ENCODE results near the gene PTPRH. TPM values are rescaled to one million over a fixed set of nuclear protein-coding genes. Genes with fewer than 3 reads are reported as not detected.
A peak's percentile ranks its signal among the peaks of the same experiment; 100 is the strongest.

PTPRH gene, protein sequence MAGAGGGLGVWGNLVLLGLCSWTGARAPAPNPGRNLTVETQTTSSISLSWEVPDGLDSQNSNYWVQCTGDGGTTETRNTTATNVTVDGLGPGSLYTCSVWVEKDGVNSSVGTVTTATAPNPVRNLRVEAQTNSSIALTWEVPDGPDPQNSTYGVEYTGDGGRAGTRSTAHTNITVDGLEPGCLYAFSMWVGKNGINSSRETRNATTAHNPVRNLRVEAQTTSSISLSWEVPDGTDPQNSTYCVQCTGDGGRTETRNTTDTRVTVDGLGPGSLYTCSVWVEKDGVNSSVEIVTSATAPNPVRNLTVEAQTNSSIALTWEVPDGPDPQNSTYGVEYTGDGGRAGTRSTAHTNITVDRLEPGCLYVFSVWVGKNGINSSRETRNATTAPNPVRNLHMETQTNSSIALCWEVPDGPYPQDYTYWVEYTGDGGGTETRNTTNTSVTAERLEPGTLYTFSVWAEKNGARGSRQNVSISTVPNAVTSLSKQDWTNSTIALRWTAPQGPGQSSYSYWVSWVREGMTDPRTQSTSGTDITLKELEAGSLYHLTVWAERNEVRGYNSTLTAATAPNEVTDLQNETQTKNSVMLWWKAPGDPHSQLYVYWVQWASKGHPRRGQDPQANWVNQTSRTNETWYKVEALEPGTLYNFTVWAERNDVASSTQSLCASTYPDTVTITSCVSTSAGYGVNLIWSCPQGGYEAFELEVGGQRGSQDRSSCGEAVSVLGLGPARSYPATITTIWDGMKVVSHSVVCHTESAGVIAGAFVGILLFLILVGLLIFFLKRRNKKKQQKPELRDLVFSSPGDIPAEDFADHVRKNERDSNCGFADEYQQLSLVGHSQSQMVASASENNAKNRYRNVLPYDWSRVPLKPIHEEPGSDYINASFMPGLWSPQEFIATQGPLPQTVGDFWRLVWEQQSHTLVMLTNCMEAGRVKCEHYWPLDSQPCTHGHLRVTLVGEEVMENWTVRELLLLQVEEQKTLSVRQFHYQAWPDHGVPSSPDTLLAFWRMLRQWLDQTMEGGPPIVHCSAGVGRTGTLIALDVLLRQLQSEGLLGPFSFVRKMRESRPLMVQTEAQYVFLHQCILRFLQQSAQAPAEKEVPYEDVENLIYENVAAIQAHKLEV
- total RNA-seq (2021; ENCODE audit: unreplicated experiment) (15.9 TPM), Bru-seq, nascent RNA (percentile 60 among the genes with signal in this experiment), BruChase-seq, experiment 1, labeled RNA remaining after a 6-hour chase (percentile 68 among the genes with signal in this experiment), BruChase-seq, experiment 2, labeled RNA remaining after a 2-hour chase (percentile 58 among the genes with signal in this experiment)
- 25.5 and 27.0 TPM in 2 replicates for polyA plus RNA-seq (2012)
- long read RNA-seq, partial matches to known transcripts: 8 of 14 reads
- long read RNA-seq, other reads (novel, unspliced or antisense): 6 of 14 reads

DNA sequence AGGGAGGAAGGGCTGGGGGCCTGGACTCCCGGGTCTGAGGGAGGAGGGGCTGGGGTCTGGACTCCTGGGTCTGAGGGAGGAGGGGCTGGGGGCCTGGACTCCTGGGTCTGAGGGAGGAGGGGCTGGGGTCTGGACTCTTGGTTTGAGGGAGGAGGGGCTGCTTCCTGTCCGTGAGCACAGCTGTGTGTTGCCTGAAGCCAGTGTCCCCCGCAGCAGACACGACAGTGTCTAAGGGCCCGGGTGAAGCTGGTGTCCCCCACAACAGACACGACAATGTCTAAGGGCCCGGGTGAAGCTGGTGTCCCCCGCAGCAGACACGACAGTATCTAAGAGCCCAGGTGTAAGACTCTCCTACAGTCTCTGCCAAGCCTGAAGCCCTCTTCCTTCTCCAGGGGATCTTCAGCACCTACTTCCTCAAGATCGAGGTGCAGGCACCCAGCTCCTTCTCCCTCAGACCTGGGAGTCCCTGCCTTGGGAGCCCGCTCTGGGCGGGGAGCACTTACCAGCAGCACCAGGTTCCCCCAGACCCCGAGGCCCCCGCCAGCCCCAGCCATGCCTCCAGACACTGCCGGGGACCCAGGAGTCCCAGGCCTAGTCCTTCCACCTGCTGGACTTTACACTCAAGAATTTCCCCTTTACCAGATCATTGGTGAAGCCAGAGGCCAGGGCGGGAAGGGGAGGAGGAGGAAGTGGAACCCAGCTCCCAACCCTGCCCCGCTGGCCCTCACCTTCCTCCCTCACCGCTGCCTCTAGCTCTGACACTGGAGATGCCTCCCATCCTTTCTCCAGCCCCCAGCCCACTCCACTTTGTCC, at the start of gene PTPRH:
TSS of gene PTPRH (minus strand) at position 622 of the 813 bp plus-strand sequence. CDS start at position 554, 68 bp downstream.
- H3K4me1 ChIP-seq (ENCODE audit: control insufficient read depth in 1 of 2, insufficient read depth in 2 of 2, low read length in 2 of 2): peaks cover 38 to 63% of the 10 kb centered on the region in 2 experiments
- TF ChIP-seq EZH2 (IDR thresholded peaks at IDR 0.05) (no peak), POLR2AphosphoS5 (IDR thresholded peaks at IDR 0.05; ENCODE audit: low read depth, low read length) (0 out of 2 replicates have a peak, but pooled peaks have one; percentile 24)
- intact Hi-C loops (cut with micrococcal nuclease): no loop called here
- H3K36me3 ChIP-seq (ENCODE audit: control insufficient read depth in 1 of 2, insufficient read depth in 2 of 2, low read length in 2 of 2): no peaks in the 10 kb centered on the region
- H3K9me2 ChIP-seq (ENCODE audit: insufficient read depth): no peaks in the 10 kb centered on the region
- ChIA-PET POLR2A (interaction anchor here (1.1 to 2.3 kb wide), 5 partner anchors 20 to 130 kb away, joined by 3 to 7 read pairs (median 4); partner anchors contain the start of genes KMT5C, PPP6R1 and SYT5), CTCF (interaction anchor here (0.8 to 1.3 kb wide), 2 partner anchors 20 to 49 kb away, joined by 3 read pairs; no protein-coding TSS in a partner anchor), RAD21 (ENCODE audit: low non-redundant PET in 1 of 2, low total read pairs in 2 of 2, uncharacterized antibody in 2 of 2, unreplicated experiment in 2 of 2) (interaction anchor here (0.6 kb wide), 2 partner anchors 53 to 114 kb away, joined by 4 to 7 read pairs; no protein-coding TSS in a partner anchor)
- no peaks in the 10 kb centered on the region for H3K79me2 ChIP-seq (ENCODE audit: insufficient read depth, low read length)
- H3K9ac ChIP-seq (ENCODE audit: low read length): peak within 1 kb of the TSS; percentile 38
- H3K27me3 ChIP-seq (ENCODE audit: insufficient read depth, low read length): no peaks in the 10 kb centered on the region
- no peaks in the 10 kb centered on the region for H3K9me3 ChIP-seq (ENCODE audit: control insufficient read depth in 1 of 2, insufficient read depth in 1 of 2, low read depth in 1 of 2, low read length in 2 of 2)
- H3K27ac ChIP-seq (ENCODE audit: low read depth, low read length): peak within 1 kb of the TSS; percentile 85
- 0 out of 4 replicates have a peak within 1 kb of the TSS, but pooled peaks of 1 of the 2 experiments have one; percentile 23 for H3K4me3 ChIP-seq (replicated peaks in 1 of 2; ENCODE audit: low read depth in 1 of 2, low read length in 2 of 2)
- 0 out of 2 replicates have a peak, but pooled peaks have one; percentile 8 for ATAC-seq
- H4K20me1 ChIP-seq (ENCODE audit: insufficient read depth): no peaks in the 10 kb centered on the region
- no TSS peak for BruUV-seq (replicated peaks)
- no peak within 1 kb of the TSS for H2AFZ ChIP-seq (ENCODE audit: low read depth, low read length, poor library complexity, severe bottlenecking)
- peak within 1 kb of the TSS; percentile 62 for H3K4me2 ChIP-seq (ENCODE audit: low read length)
- DNase-seq (ENCODE audit: low read depth, low spot score): no peak
